Neuronal stem cell (in vitro differentiated cells): ENCODE measurements around the gene PEAK3.

Experiments used
- DNase-seq: peaks from one replicate; pipeline ENCODE4 v3.0.0-alpha.2; 2013; ENCODE audit warnings: low spot score
- H2AFZ ChIP-seq: one replicate; pipeline ENCODE4 v1.6.1; 2013; ENCODE audit warnings: mild to moderate bottlenecking, low read length, inconsistent platforms
- H2AK5ac ChIP-seq: 2 replicates; pipeline ENCODE4 v1.6.1; 2013; ENCODE audit warnings: low read depth, mild to moderate bottlenecking, inconsistent platforms, low read length, moderate library complexity, mixed read lengths
- H2BK120ac ChIP-seq: 2 replicates; pipeline ENCODE4 v1.6.1; 2013; ENCODE audit warnings: low read depth, mild to moderate bottlenecking, inconsistent platforms, low read length, moderate library complexity, mixed read lengths
- H2BK12ac ChIP-seq: one replicate; pipeline ENCODE4 v1.6.1; 2013; ENCODE audit warnings: low read length, inconsistent platforms
- H2BK15ac ChIP-seq: 2 replicates; pipeline ENCODE4 v1.6.1; 2013; ENCODE audit warnings: mild to moderate bottlenecking, low read length, inconsistent platforms, mixed read lengths
- H2BK5ac ChIP-seq: one replicate; pipeline ENCODE4 v1.6.1; 2013; ENCODE audit warnings: inconsistent platforms, mild to moderate bottlenecking, low read length, moderate library complexity
- H3K14ac ChIP-seq: one replicate; pipeline ENCODE4 v1.6.1; 2013; ENCODE audit warnings: low read length, inconsistent platforms
- H3K18ac ChIP-seq: 2 replicates; pipeline ENCODE4 v1.6.1; 2013; ENCODE audit warnings: low read length, inconsistent platforms
- H3K23ac ChIP-seq: 2 replicates; pipeline ENCODE4 v1.6.1; 2013; ENCODE audit warnings: low read depth, mild to moderate bottlenecking, mixed read lengths, low read length, inconsistent platforms; ENCODE audit not compliant: poor library complexity
- H3K27ac ChIP-seq: replicated peaks from 3 replicates; pipeline ENCODE4 v1.5.1; 2013; ENCODE audit warnings: low read length, inconsistent platforms
- H3K27me3 ChIP-seq, 3 experiments: 2 replicates each; pipeline ENCODE4 v1.6.1; 2013; ENCODE audit warnings: low read length in 3 of 3, mild to moderate bottlenecking in 2 of 3, inconsistent platforms in 1 of 3, low read depth in 1 of 3, mixed read lengths in 1 of 3, moderate library complexity in 1 of 3; ENCODE audit not compliant: control insufficient read depth in 3 of 3, insufficient read depth in 3 of 3
- H3K36me3 ChIP-seq, 2 donors: replicated peaks in 1 of 2; 2 replicates each; pipeline ENCODE4 v1.6.1; 2013; ENCODE audit warnings: low read length in 2 of 2; ENCODE audit not compliant: control insufficient read depth in 2 of 2, insufficient read depth in 2 of 2
- H3K4ac ChIP-seq: 2 replicates; pipeline ENCODE4 v1.6.1; 2013; ENCODE audit warnings: inconsistent platforms, mild to moderate bottlenecking, low read length, moderate library complexity
- H3K4me1 ChIP-seq, 2 donors: 1 replicate in 1 of 2; 2 replicates in 1 of 2; pipeline ENCODE4 v1.6.1; 2013; ENCODE audit warnings: low read length in 2 of 2, low read depth in 1 of 2; ENCODE audit not compliant: control insufficient read depth in 2 of 2, insufficient read depth in 1 of 2
- H3K4me2 ChIP-seq: one replicate; pipeline ENCODE4 v1.6.1; 2013; ENCODE audit warnings: mild to moderate bottlenecking, low read length, inconsistent platforms; ENCODE audit not compliant: insufficient read depth, poor library complexity, severe bottlenecking
- H3K4me3 ChIP-seq, 2 donors: 2 replicates each; pipeline ENCODE4 v1.5.1; 2013; ENCODE audit warnings: low read length in 2 of 2, mild to moderate bottlenecking in 2 of 2, inconsistent platforms in 1 of 2, moderate library complexity in 1 of 2
- H3K79me1 ChIP-seq: one replicate; pipeline ENCODE4 v1.6.1; 2013; ENCODE audit warnings: low read depth, mild to moderate bottlenecking, inconsistent platforms, low read length, moderate library complexity
- H3K9ac ChIP-seq: one replicate; pipeline ENCODE4 v1.6.1; 2013; ENCODE audit warnings: mild to moderate bottlenecking, low read depth, low read length, inconsistent platforms; ENCODE audit not compliant: poor library complexity
- H3K9me3 ChIP-seq, 2 donors: replicated peaks in 1 of 2; 2 replicates each; pipeline versions ENCODE3 to v1.6.1; 2013; ENCODE audit warnings: low read length in 2 of 2, mild to moderate bottlenecking in 2 of 2, inconsistent platforms in 1 of 2, low read depth in 1 of 2, mixed read lengths in 1 of 2, moderate library complexity in 1 of 2; ENCODE audit not compliant: control insufficient read depth in 2 of 2, insufficient read depth in 1 of 2
- H4K8ac ChIP-seq: one replicate; pipeline ENCODE4 v1.6.1; 2013; ENCODE audit warnings: low read depth, mild to moderate bottlenecking, inconsistent platforms, low read length, moderate library complexity
- H4K91ac ChIP-seq: one replicate; pipeline ENCODE4 v1.6.1; 2013; ENCODE audit warnings: low read length, low read depth, mild to moderate bottlenecking, inconsistent platforms; ENCODE audit not compliant: poor library complexity
- WGBS, 2 donors: extraction: QIAGEN DNeasy Blood & Tissue Kit; methylation state at CpG; one replicate each; pipeline ENCODE4 v1.1.7; 2013; ENCODE audit warnings: missing lambda C conversion rate in 2 of 2, mixed read lengths in 1 of 2; ENCODE audit not compliant: insufficient read length in 2 of 2, insufficient replicate concordance in 1 of 2; ENCODE audit errors: extremely low coverage in 2 of 2; 5-methylcytosine and 5-hydroxymethylcytosine counted together

PEAK3 gene

GRCh38 chr19:2290441-2291184, 8.6 kb upstream of the PEAK3 start:
- H3K9ac ChIP-seq, result peak overlapping the region; percentile 60
- no peak overlapping the region for H3K27ac ChIP-seq
- peaks cover 5 to 15% of the 10 kb centered on the region in 2 donors for H3K4me1 ChIP-seq
- peak overlapping the region; percentile 85 for H2BK15ac ChIP-seq
- no peak overlapping the region for H4K8ac ChIP-seq
- no peak overlapping the region for H2BK12ac ChIP-seq
- no peak for DNase-seq
- H3K27me3 ChIP-seq, result peaks cover 38 to 73% (median 38%) of the 10 kb centered on the region in 3 experiments
- no peak overlapping the region for H2BK120ac ChIP-seq
- H4K91ac ChIP-seq, result no peak overlapping the region
- H3K36me3 ChIP-seq, result no peaks in the 10 kb centered on the region
- peak overlapping the region; percentile 71 for H3K14ac ChIP-seq
- no peak overlapping the region for H3K4ac ChIP-seq
- peak overlapping the region; percentile 73 for H2AFZ ChIP-seq
- H3K4me2 ChIP-seq, result peak overlapping the region; percentile 91
- H2AK5ac ChIP-seq, result peak overlapping the region; percentile 37
- H3K79me1 ChIP-seq, result peaks cover 3% of the 10 kb centered on the region
- peak overlapping the region; percentile 64 for H3K18ac ChIP-seq
- H3K23ac ChIP-seq, result peak overlapping the region; percentile 93
- H3K4me3 ChIP-seq, result peak overlapping the region in 1 of 2 donors; percentile 73
- no peak overlapping the region for H2BK5ac ChIP-seq
- no CpG with 5 or more reads among the region's 82 CpGs for WGBS, 2 donors
- H3K9me3 ChIP-seq, result peaks cover 0 to 4% of the 10 kb centered on the region in 2 donors

- DNase-seq, result no peak
- Histone ChIP-seq H4K91ac (no peak overlapping the region), H3K27ac (no peak overlapping the region), H2BK15ac (no peak overlapping the region), H2AFZ (peak overlapping the region; percentile 73), H2AK5ac (no peak overlapping the region), H3K18ac (peak overlapping the region; percentile 64), H3K23ac (peak overlapping the region; percentile 93), H3K9ac (no peak overlapping the region), H3K9me3 (peaks cover 0 to 4% of the 10 kb centered on the region in 2 donors), H2BK5ac (no peak overlapping the region), H3K36me3 (no peaks in the 10 kb centered on the region), H3K14ac (peak overlapping the region; percentile 71), H2BK120ac (no peak overlapping the region), H2BK12ac (no peak overlapping the region), H3K79me1 (peaks cover 3% of the 10 kb centered on the region), H3K27me3 (peaks cover 37 to 69% (median 38%) of the 10 kb centered on the region in 3 experiments), H4K8ac (no peak overlapping the region), H3K4ac (no peak overlapping the region), H3K4me1 (peaks cover 2 to 14% of the 10 kb centered on the region in 2 donors), H3K4me2 (peak overlapping the region; percentile 33), H3K4me3 (no peak overlapping the region)
- no CpG with 5 or more reads among the region's 74 CpGs for WGBS, 2 donors
Measured at GRCh38 chr19:2289714-2290435, 7.9 kb upstream of the PEAK3 start.

DNA sequence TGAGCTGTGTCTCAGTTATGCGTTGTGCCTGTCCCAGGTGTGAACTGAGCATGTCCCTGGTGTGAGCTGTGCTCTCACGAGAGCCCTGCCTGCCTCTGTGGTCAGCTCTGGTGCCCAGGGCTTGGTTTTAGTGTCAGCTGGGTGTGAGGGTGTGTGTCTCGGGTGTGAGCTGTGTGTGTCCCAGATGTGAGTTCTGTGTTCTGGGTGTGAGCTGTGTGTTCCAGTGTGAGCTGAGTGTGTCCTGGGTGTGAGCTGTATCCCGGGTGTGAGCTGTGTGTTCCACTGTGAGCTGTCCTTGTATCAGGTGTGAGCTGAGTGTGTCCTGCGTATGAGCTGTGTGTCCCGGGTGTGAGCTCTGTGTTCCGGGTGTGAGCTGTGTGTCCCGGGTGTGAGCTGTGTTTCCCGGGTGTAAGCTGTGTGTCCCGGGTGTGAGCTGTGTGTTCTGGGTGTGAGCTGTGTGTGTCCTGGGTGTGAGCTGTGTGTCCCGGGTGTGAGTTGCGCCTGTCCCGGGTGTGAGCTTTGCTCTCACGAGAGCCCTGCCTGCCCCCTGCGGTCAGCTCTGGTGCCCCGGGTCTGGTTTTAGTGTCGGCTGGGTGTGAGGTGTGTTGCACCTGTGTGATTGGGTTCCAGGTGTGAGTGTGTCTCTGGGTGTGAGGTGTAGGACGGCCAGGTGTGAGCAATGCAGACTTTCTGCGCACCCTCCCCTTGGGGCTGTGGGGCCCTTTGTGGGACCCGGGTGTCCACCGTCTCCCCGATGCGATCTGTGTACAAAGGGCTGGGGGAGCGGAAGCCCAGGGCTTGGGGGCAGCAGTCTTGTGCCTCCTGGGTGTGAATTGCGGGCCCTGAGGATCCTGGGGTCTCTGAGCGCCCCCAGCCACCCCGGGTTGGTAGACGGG, 7.1 kb upstream of the PEAK3 start:
- Histone ChIP-seq H3K4me3 (peak overlapping the region in 1 of 2 donors; percentile 26), H3K4me1 (peaks cover 0 to 14% of the 10 kb centered on the region in 2 donors), H2BK5ac (no peak overlapping the region), H3K9ac (no peak overlapping the region), H4K8ac (no peak overlapping the region), H3K79me1 (peaks cover 3% of the 10 kb centered on the region), H4K91ac (peak overlapping the region; percentile 43), H2BK15ac (peak overlapping the region; percentile 75), H2AK5ac (peak overlapping the region; percentile 47), H3K27me3 (peaks cover 36 to 66% (median 38%) of the 10 kb centered on the region in 3 experiments), H2BK12ac (no peak overlapping the region), H3K14ac (no peak overlapping the region), H3K4me2 (no peak overlapping the region), H3K9me3 (peaks cover 0 to 4% of the 10 kb centered on the region in 2 donors), H2BK120ac (no peak overlapping the region), H3K4ac (no peak overlapping the region), H2AFZ (peak overlapping the region; percentile 73), H3K23ac (peak overlapping the region; percentile 93), H3K18ac (peak overlapping the region; percentile 27), H3K27ac (no peak overlapping the region), H3K36me3 (no peaks in the 10 kb centered on the region)
- no CpG with 5 or more reads among the region's 28 CpGs for WGBS, 2 donors
- DNase-seq, result no peak
